A549 treated with AZD9567 at 1 μM for 4 hours (cell line): ENCODE data around the gene PLA2G4B. TPM values are rescaled to one million over a fixed set of nuclear protein-coding genes. Genes with fewer than 3 reads are reported as not detected.

Experiments
- total RNA-seq: library from RNA; stranded (reverse); fragments of 200-300 nt; extraction: Qiagen RNA extraction; gene quantifications from 5 replicates; pipeline ENCODE4 v1.2.3, GENCODE V29; 2022; ENCODE audit not compliant: insufficient read depth

Gene PLA2G4B, protein sequence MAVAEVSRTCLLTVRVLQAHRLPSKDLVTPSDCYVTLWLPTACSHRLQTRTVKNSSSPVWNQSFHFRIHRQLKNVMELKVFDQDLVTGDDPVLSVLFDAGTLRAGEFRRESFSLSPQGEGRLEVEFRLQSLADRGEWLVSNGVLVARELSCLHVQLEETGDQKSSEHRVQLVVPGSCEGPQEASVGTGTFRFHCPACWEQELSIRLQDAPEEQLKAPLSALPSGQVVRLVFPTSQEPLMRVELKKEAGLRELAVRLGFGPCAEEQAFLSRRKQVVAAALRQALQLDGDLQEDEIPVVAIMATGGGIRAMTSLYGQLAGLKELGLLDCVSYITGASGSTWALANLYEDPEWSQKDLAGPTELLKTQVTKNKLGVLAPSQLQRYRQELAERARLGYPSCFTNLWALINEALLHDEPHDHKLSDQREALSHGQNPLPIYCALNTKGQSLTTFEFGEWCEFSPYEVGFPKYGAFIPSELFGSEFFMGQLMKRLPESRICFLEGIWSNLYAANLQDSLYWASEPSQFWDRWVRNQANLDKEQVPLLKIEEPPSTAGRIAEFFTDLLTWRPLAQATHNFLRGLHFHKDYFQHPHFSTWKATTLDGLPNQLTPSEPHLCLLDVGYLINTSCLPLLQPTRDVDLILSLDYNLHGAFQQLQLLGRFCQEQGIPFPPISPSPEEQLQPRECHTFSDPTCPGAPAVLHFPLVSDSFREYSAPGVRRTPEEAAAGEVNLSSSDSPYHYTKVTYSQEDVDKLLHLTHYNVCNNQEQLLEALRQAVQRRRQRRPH
- total RNA-seq = 1.8 to 4.1 TPM (median 1.9 TPM) in 4 of 5 replicates, not detected in the other

DNA sequence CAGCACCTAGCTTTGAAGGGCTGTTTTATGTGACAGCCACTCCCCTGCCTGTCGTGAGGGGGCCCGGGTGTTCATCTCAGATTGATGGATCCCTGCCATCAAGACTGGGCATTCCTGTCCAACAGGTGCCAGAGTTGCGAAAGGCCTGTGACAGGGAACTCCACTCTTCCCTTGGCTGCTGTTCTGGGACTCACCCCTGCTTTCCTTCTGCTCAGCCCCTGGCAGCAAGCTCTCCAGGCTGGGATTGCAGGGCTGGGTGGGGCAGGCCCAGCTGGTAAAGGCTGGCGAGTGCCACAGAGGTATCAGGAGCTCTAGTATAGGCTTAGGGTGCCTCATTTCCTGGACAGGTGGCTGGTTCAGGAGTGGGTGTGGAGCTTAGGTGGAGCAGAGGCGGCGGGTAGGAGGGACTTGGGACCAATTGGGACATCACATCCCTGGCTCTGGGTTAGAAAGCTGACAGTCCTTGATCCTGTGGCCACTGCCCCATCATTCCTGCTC lies at the start of gene PLA2G4B:
TSS of gene PLA2G4B (plus strand) at position 448 of the 498 bp plus-strand sequence. CDS start 67 bp downstream, outside the sequence.

DNA sequence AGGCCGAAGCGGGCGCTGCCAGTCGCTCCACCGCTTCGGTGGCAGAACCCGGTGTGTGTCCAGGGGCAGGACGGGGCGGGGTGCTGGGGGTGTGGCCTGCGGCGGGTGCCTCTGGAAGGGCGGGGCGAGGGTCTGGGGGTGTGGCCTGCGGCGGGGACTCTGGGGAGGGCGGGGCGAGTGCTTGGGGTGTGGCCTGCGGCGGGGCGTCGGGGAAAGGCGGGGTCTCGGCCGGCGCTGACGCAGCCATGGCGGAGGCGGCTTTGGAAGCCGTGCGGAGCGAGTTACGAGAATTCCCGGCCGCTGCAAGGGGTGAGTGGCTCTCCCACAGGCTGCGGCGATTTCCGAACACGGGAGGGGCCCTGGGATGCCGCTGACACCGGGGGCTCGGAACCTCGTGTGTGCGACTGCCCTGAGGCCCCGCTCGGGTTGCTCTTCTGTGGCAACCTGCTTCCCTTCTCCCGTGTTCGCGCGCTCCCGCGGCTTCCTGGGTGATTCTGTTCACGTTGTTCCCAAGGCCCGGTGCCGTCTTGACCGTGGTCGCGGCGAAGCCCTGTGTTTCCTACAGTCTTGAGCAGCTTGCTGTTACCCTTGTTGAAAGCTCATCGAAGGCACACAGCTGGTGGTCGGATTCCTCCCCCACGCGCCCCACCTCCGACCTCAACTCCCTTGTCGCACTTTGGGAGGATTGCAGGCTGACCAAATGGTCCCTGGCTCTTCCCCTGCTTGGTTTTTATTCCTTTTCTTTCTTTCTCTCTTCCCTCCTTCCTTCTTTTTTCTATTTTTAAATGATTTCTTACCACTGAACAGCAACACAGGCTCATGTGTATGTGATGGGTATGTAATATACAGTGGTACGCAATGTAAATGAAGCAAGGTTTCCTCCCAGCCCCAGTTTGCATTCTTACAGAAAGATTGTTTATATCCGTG lies 10.5 kb upstream of the PLA2G4B start, which contains the start of gene JMJD7:
TSS of gene JMJD7 (plus strand) at position 213 of the 927 bp plus-strand sequence. CDS start at position 246, 33 bp downstream.

DNA sequence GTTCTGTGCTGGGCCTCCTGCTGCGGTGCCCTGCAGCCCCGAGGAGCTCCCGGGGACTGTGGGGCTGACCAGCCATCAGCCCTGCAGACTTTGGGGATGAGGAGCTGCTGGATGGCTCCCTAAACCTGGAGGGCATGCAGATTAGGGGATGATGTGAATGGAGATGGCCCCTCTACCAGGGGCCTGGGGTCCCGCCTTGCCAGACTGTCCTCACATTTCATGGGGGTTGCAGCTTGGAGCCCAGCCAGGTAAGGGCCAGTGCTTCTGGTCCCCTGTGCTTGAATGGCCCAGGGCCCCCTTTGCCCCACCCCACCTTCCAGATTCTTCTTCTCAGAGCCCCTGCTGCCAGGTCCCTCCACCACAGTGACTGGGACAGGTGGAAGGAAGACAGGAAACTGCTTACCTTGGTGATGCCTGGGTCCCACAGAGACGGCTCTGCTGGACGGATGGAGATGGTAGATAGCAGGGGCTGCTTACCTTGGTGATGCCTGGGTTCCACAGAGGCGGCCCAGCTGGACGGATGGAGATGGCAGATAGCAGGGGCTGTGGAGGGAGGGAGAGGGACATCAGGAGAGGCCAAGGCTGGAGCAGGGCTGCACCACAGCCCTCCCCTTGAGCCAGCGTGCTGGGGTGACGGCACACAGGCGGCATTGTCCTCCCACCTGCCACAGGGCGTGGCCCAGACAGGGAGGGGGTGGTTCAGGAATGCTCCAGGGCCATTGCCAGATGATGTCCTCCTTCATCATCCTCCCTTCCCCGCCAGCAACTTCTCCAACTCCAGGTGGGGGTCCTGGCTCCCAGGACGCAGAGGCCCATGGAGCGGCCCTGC lies 55.0 kb downstream of the PLA2G4B start, which contains the start of gene SPTBN5:
TSS of gene SPTBN5 (minus strand) at position 632 of the 829 bp plus-strand sequence. CDS start at position 76, 556 bp downstream.

Other genes starting within 250 kb of the PLA2G4B start
- gene MGA, start 178.4 kb upstream of the PLA2G4B start, total RNA-seq = 5.2 to 6.9 TPM (median 6.5 TPM) in 5 replicates
- gene MAPKBP1, start 64.4 kb upstream of the PLA2G4B start, total RNA-seq = 4.0 to 5.9 TPM (median 4.9 TPM) in 5 replicates
- 3.0 to 3.9 TPM (median 3.2 TPM) in 4 of 5 replicates, not detected in the other for gene JMJD7, start 10.8 kb upstream of the PLA2G4B start, total RNA-seq
- gene SPTBN5, start 55.2 kb downstream of the PLA2G4B start, total RNA-seq = 0.16 to 0.34 TPM (median 0.26 TPM) in 5 replicates
- 10.7 to 11.9 TPM (median 11.6 TPM) in 5 replicates for gene EHD4, start 133.7 kb downstream of the PLA2G4B start, total RNA-seq
- 0.01 TPM in 1 of 5 replicates, not detected in the others for gene PLA2G4E, start 182.2 kb downstream of the PLA2G4B start, total RNA-seq